ES-I3 (cell line): ENCODE measurements around the gene RAB27B.

Experiments
- H3K36me3 ChIP-seq: 2 replicates; pipeline ENCODE4 v1.6.1; 2013; ENCODE audit warnings: mild to moderate bottlenecking, low read length, control low read depth, moderate library complexity; ENCODE audit not compliant: insufficient read depth
- H3K4me1 ChIP-seq: 2 replicates; pipeline ENCODE4 v1.6.1; 2013; ENCODE audit warnings: mild to moderate bottlenecking, control low read depth, low read length; ENCODE audit not compliant: insufficient read depth
- H3K9ac ChIP-seq: 2 replicates; pipeline ENCODE4 v1.6.1; 2013; ENCODE audit warnings: low read depth, mild to moderate bottlenecking, low read length, moderate library complexity
- H3K9me3 ChIP-seq: 2 replicates; pipeline ENCODE4 v1.6.1; 2013; ENCODE audit warnings: mild to moderate bottlenecking, low read length, moderate library complexity; ENCODE audit not compliant: control insufficient read depth, insufficient read depth

RAB27B gene

GRCh38 chr18:54828281-54828881, at the start of gene RAB27B:
Gene RAB27B, plus strand, starts transcription at chr18:54828477. Its CDS starts 49,109 bp downstream, at chr18:54877586.
- peak within 1 kb of the TSS; percentile 65; the same call in 1 of the 2 replicates for H3K9ac ChIP-seq
- no peaks in the 10 kb centered on the region for H3K9me3 ChIP-seq
- H3K4me1 ChIP-seq = peaks cover 5% of the 10 kb centered on the region
- no peaks in the 10 kb centered on the region for H3K36me3 ChIP-seq

GRCh38 chr18:54780285-54780861, 47.9 kb upstream of the RAB27B start:
- H3K36me3 ChIP-seq = no peaks in the 10 kb centered on the region
- no peaks in the 10 kb centered on the region for H3K4me1 ChIP-seq
- H3K9ac ChIP-seq = no peak overlapping the region
- H3K9me3 ChIP-seq = no peaks in the 10 kb centered on the region

DNA sequence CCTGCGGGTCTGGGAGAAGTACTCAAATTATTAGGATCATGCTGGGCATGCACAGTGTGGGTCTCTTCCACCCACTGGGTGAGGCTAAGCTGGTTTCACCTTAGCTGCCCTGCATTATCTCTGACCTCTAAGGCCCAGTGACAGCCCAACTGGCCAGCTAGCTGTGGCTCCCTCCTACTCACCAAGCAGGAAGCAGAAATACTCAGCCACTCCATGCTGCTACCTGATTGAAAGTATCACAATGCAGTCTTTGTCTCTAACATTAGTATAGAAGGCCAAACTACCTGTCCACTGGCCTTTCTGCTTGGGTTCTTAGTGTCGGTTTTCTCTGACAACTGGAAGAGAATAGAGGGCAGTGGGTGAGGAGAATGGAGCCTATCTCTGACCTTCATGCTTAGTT, 47.3 kb upstream of the RAB27B start:
- Histone ChIP-seq H3K4me1 (no peaks in the 10 kb centered on the region), H3K36me3 (no peaks in the 10 kb centered on the region), H3K9ac (no peak overlapping the region), H3K9me3 (no peaks in the 10 kb centered on the region)

GRCh38 chr18:54783139-54783538, 45.1 kb upstream of the RAB27B start:
- no peaks in the 10 kb centered on the region for H3K36me3 ChIP-seq
- no peaks in the 10 kb centered on the region for H3K4me1 ChIP-seq
- no peak overlapping the region for H3K9ac ChIP-seq
- H3K9me3 ChIP-seq = no peaks in the 10 kb centered on the region

- no peaks in the 10 kb centered on the region for H3K9me3 ChIP-seq
- no peaks in the 10 kb centered on the region for H3K36me3 ChIP-seq
- H3K4me1 ChIP-seq = no peaks in the 10 kb centered on the region
- H3K9ac ChIP-seq = no peak overlapping the region
These were observed 42.1 kb upstream of the RAB27B start for GRCh38 chr18:54786206-54786605.

DNA sequence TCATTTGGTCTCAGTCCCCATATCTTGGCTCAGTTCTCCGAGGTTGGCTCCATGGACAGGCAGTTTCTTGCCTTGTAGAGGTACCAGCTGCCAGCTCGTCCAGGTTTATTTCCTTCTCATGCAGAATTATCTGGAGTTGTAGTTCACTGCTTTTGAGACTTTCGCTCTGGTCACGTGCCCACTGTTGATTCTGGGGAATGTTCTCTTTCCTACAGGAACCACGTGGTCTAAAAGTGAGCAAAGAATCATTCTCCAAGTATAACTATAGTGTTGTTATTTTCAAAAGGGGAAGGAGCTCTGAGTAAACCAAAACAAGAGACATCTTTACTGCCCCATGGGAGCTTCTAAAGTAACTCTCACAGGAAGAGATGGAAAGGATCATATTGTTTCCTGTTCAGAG, 41.2 kb upstream of the RAB27B start:
- no peak overlapping the region for H3K9ac ChIP-seq
- no peaks in the 10 kb centered on the region for H3K36me3 ChIP-seq
- H3K4me1 ChIP-seq = no peaks in the 10 kb centered on the region
- no peaks in the 10 kb centered on the region for H3K9me3 ChIP-seq

- Histone ChIP-seq H3K9ac (no peak overlapping the region), H3K9me3 (no peaks in the 10 kb centered on the region), H3K4me1 (no peaks in the 10 kb centered on the region), H3K36me3 (no peaks in the 10 kb centered on the region)
These were observed 40.7 kb upstream of the RAB27B start for GRCh38 chr18:54787616-54788015.

DNA sequence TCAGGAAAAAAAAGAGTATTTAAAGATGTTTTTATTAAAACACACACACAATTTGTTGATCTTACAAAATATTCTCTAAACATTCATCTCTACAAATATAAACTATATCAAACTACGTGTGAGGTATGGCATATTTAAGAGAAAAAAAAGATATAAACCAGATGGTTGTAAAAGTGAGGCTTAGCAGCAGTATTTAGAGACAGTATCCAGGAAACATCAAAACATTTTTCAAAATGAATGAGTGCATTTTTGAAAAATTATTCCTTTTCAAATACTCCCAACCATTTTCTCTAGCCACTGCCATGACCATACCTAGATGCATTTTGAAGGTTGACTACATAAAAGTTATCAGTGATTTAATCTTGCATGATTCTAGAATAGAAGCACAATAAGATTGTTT, 38.2 kb upstream of the RAB27B start:
- no peaks in the 10 kb centered on the region for H3K4me1 ChIP-seq
- no peak overlapping the region for H3K9ac ChIP-seq
- H3K9me3 ChIP-seq = no peaks in the 10 kb centered on the region
- H3K36me3 ChIP-seq = no peaks in the 10 kb centered on the region

- H3K4me1 ChIP-seq = no peaks in the 10 kb centered on the region
- H3K36me3 ChIP-seq = no peaks in the 10 kb centered on the region
- H3K9ac ChIP-seq = no peak overlapping the region
- H3K9me3 ChIP-seq = no peaks in the 10 kb centered on the region
These were observed 36.6 kb upstream of the RAB27B start for GRCh38 chr18:54791657-54792056.

GRCh38 chr18:54792079-54792478, 36.2 kb upstream of the RAB27B start:
- Histone ChIP-seq H3K36me3 (no peaks in the 10 kb centered on the region), H3K9ac (no peak overlapping the region), H3K4me1 (no peaks in the 10 kb centered on the region), H3K9me3 (no peaks in the 10 kb centered on the region)

DNA sequence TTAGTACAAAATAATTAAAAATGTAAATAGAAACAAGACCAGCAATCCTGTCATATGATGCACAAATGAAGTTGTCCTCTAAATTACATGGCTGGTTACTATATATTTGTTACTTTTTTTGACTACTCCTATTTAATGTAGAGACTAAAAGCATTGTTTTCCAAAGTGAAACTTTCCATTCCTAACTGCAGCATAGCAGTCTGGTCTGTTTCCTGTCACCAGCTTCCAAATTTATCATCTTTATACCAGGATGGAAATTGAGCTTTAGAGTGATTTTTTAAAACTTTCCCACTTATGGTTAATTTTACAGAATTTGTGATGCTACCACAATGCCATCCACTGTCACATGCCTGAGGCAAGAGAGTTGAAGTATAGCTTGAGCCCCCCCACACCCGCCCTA, 33.5 kb upstream of the RAB27B start:
- Histone ChIP-seq H3K9me3 (no peaks in the 10 kb centered on the region), H3K9ac (no peak overlapping the region), H3K36me3 (no peaks in the 10 kb centered on the region), H3K4me1 (no peaks in the 10 kb centered on the region)

DNA sequence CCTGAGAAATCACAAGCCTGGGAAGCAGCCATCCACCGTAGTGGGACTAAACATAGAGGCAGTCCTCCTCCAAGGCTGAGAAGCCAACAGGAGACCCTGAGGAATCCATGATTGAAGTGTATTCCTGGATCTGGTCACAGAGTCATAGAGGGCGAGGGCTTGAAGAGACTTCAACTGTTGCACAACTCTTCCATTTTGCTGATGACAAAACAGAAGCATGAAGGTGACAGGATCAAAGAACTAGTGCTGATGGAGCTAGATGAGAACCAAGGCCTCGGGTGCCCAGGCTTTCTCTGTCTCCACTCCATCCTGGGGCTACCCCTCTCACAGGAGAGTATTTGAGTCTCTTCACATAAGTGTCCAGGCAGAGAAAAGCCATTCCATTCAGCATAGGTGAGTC, 30.1 kb upstream of the RAB27B start:
- no peaks in the 10 kb centered on the region for H3K9me3 ChIP-seq
- no peaks in the 10 kb centered on the region for H3K4me1 ChIP-seq
- H3K36me3 ChIP-seq = no peaks in the 10 kb centered on the region
- no peak overlapping the region for H3K9ac ChIP-seq

DNA sequence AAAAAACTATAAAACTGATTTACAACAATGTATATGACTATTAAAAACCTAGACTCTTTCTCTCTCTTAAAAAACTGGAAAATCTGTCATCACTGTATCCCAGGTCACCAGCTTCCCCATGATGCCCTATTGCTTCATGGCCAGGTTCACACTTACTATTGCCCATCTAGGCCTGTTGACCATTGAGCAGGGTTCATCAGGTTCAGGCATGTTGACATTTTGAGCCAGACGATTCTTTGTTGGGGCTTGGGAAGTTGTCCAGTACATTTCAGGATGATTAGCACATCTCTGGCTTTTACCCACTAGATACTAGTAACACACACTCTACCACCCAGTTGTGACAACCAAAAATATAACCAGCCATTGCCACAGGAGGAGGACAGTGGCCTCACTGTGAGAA, 26.9 kb upstream of the RAB27B start:
- Histone ChIP-seq H3K9ac (no peak overlapping the region), H3K36me3 (no peaks in the 10 kb centered on the region), H3K9me3 (no peaks in the 10 kb centered on the region), H3K4me1 (no peaks in the 10 kb centered on the region)

DNA sequence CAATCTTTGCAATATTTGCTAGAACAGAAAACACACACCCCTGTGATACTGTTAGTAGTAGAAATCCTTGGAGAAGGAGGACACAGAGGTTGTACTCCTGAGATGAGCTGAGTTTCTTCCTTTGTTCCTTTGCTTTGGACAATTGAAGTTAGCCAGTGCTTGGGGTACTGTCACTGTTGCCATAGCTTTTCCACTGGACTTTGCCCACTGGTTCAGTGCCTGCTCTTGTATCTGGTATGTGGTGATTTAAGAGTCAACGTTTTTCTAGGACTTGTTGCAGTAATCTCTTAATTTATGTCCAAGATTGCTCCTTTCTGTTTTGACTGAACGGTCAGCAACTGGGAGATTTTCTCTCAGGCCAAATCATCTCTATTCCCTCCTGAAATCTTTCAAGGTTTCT, 26.1 kb upstream of the RAB27B start:
- H3K4me1 ChIP-seq = no peaks in the 10 kb centered on the region
- no peaks in the 10 kb centered on the region for H3K36me3 ChIP-seq
- H3K9ac ChIP-seq = no peak overlapping the region
- H3K9me3 ChIP-seq = no peaks in the 10 kb centered on the region

GRCh38 chr18:54802686-54803395, 25.4 kb upstream of the RAB27B start:
- Histone ChIP-seq H3K36me3 (no peaks in the 10 kb centered on the region), H3K4me1 (no peaks in the 10 kb centered on the region), H3K9me3 (no peaks in the 10 kb centered on the region), H3K9ac (no peak overlapping the region)
